ENCODE results near the gene SLC7A5.

DNA sequence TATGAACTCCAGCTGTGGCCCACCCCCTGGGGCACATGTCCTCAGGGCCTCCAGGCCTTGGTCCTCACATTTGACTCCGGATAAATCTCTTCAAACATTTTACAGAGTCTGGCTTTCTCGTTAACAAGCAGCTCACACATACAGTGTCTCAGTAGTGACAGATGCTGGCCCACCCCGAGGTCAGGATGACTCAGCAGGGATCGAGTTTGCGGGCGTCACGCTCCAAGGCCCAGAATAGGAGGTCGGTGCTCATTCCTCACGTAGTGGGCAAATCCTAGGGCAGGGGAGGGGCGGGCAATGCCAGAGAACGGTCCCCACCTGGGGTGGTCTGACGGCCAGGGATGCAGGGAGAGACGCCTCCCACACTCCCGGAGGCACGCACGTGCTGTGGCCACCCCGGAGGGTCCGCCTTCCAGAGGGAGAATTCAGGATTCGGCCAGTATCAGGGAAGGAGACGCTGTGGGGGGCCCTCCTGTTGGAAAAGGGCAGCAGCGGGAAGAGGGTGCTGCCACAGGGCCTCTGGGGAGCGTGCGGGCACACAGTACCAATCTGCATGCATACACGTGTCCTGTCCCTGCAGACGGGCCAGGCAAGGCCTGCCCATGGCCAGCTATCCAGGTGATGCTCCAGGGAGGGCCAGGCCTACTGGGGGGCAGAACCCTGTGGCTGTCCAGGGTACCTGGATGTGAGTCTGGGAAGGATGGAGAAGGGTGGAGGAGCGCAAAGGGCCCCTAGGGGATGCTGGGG, 8.6 kb downstream of the SLC7A5 start:
- TF ChIP-seq, protein P1, sequence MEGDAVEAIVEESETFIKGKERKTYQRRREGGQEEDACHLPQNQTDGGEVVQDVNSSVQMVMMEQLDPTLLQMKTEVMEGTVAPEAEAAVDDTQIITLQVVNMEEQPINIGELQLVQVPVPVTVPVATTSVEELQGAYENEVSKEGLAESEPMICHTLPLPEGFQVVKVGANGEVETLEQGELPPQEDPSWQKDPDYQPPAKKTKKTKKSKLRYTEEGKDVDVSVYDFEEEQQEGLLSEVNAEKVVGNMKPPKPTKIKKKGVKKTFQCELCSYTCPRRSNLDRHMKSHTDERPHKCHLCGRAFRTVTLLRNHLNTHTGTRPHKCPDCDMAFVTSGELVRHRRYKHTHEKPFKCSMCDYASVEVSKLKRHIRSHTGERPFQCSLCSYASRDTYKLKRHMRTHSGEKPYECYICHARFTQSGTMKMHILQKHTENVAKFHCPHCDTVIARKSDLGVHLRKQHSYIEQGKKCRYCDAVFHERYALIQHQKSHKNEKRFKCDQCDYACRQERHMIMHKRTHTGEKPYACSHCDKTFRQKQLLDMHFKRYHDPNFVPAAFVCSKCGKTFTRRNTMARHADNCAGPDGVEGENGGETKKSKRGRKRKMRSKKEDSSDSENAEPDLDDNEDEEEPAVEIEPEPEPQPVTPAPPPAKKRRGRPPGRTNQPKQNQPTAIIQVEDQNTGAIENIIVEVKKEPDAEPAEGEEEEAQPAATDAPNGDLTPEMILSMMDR (conservative IDR thresholded peaks at IDR 0.05), result no peak
- TF ChIP-seq ZFX (IDR thresholded peaks at IDR 0.05), result no peak

Data from C4-2B (cell line).